ENCODE data around the gene MAMDC4. TPM values are rescaled to one million over a fixed set of nuclear protein-coding genes. Genes with fewer than 3 reads are reported as not detected.

MAMDC4 gene
- total RNA-seq, 1 donor from 2014 or later: 0.52 TPM

GRCh38 chr9:136888454-136888853, 36.3 kb downstream of the MAMDC4 start:
- no peaks in the 10 kb centered on the region for H3K27me3 ChIP-seq (ENCODE audit: control insufficient read depth in 3 of 3, insufficient read depth in 3 of 3, low read length in 3 of 3)
- no peaks in the 10 kb centered on the region for H3K9me3 ChIP-seq (ENCODE audit: control insufficient read depth in 3 of 3, low read length in 3 of 3)
- no peak overlapping the region for H3K9ac ChIP-seq (ENCODE audit: low read depth in 1 of 3, low read length in 3 of 3)
- peaks cover 3 to 8% (median 4%) of the 10 kb centered on the region in 3 donors for H3K36me3 ChIP-seq (ENCODE audit: control insufficient read depth in 3 of 3, insufficient read depth in 3 of 3, low read length in 3 of 3)
- no peak overlapping the region for H3K4me3 ChIP-seq (ENCODE audit: low read length in 3 of 3)
- H3K27ac ChIP-seq (ENCODE audit: low read depth, low read length): no peak overlapping the region
- H3K4me1 ChIP-seq (ENCODE audit: control insufficient read depth in 3 of 3, insufficient read depth in 3 of 3, low read length in 3 of 3): peaks cover 6 to 23% (median 9%) of the 10 kb centered on the region in 3 donors

GRCh38 chr9:136889858-136890257, 37.7 kb downstream of the MAMDC4 start:
- Histone ChIP-seq H3K36me3 (ENCODE audit: control insufficient read depth in 3 of 3, insufficient read depth in 3 of 3, low read length in 3 of 3) (peaks cover 3 to 9% (median 4%) of the 10 kb centered on the region in 3 donors), H3K4me1 (ENCODE audit: control insufficient read depth in 3 of 3, insufficient read depth in 3 of 3, low read length in 3 of 3) (peaks cover 6 to 23% (median 9%) of the 10 kb centered on the region in 3 donors)

GRCh38 chr9:136890661-136891060, 38.5 kb downstream of the MAMDC4 start:
- H3K9me3 ChIP-seq (ENCODE audit: control insufficient read depth in 3 of 3, low read length in 3 of 3): no peaks in the 10 kb centered on the region
- no peak overlapping the region for H3K4me3 ChIP-seq (ENCODE audit: low read length in 3 of 3)
- H3K36me3 ChIP-seq (ENCODE audit: control insufficient read depth in 3 of 3, insufficient read depth in 3 of 3, low read length in 3 of 3): peaks cover 3 to 13% (median 4%) of the 10 kb centered on the region in 3 donors
- no peaks in the 10 kb centered on the region for H3K27me3 ChIP-seq (ENCODE audit: control insufficient read depth in 3 of 3, insufficient read depth in 3 of 3, low read length in 3 of 3)
- H3K27ac ChIP-seq (ENCODE audit: low read depth, low read length): no peak overlapping the region
- H3K9ac ChIP-seq (ENCODE audit: low read depth in 1 of 3, low read length in 3 of 3): no peak overlapping the region
- peaks cover 6 to 21% (median 9%) of the 10 kb centered on the region in 3 donors for H3K4me1 ChIP-seq (ENCODE audit: control insufficient read depth in 3 of 3, insufficient read depth in 3 of 3, low read length in 3 of 3)

More at GRCh38 chr9:136889858-136890257, 37.7 kb downstream of the MAMDC4 start:
- no peaks in the 10 kb centered on the region for H3K9me3 ChIP-seq (ENCODE audit: control insufficient read depth in 3 of 3, low read length in 3 of 3)
- H3K4me3 ChIP-seq (ENCODE audit: low read length in 3 of 3): no peak overlapping the region
- no peaks in the 10 kb centered on the region for H3K27me3 ChIP-seq (ENCODE audit: control insufficient read depth in 3 of 3, insufficient read depth in 3 of 3, low read length in 3 of 3)
- H3K9ac ChIP-seq (ENCODE audit: low read depth in 1 of 3, low read length in 3 of 3): no peak overlapping the region
- no peak overlapping the region for H3K27ac ChIP-seq (ENCODE audit: low read depth, low read length)

- no peak overlapping the region for H3K9ac ChIP-seq (ENCODE audit: low read depth in 1 of 3, low read length in 3 of 3)
- peaks cover 3 to 12% (median 6%) of the 10 kb centered on the region in 3 donors for H3K4me1 ChIP-seq (ENCODE audit: control insufficient read depth in 3 of 3, insufficient read depth in 3 of 3, low read length in 3 of 3)
- no peaks in the 10 kb centered on the region for H3K27me3 ChIP-seq (ENCODE audit: control insufficient read depth in 3 of 3, insufficient read depth in 3 of 3, low read length in 3 of 3)
- no peaks in the 10 kb centered on the region for H3K9me3 ChIP-seq (ENCODE audit: control insufficient read depth in 3 of 3, low read length in 3 of 3)
- no peak overlapping the region for H3K27ac ChIP-seq (ENCODE audit: low read depth, low read length)
- H3K4me3 ChIP-seq (ENCODE audit: low read length in 3 of 3): no peak overlapping the region
- peaks cover 16 to 26% (median 17%) of the 10 kb centered on the region in 3 donors for H3K36me3 ChIP-seq (ENCODE audit: control insufficient read depth in 3 of 3, insufficient read depth in 3 of 3, low read length in 3 of 3)
These were observed 43.9 kb downstream of the MAMDC4 start for GRCh38 chr9:136896027-136896426.

- no peak overlapping the region for H3K4me3 ChIP-seq (ENCODE audit: low read length in 3 of 3)
- H3K27ac ChIP-seq (ENCODE audit: low read depth, low read length): no peak overlapping the region
- peaks cover 20 to 34% (median 30%) of the 10 kb centered on the region in 3 donors for H3K4me1 ChIP-seq (ENCODE audit: control insufficient read depth in 3 of 3, insufficient read depth in 3 of 3, low read length in 3 of 3)
- no peaks in the 10 kb centered on the region for H3K9me3 ChIP-seq (ENCODE audit: control insufficient read depth in 3 of 3, low read length in 3 of 3)
- no peak overlapping the region for H3K9ac ChIP-seq (ENCODE audit: low read depth in 1 of 3, low read length in 3 of 3)
- peaks cover 17 to 23% (median 17%) of the 10 kb centered on the region in 3 donors for H3K36me3 ChIP-seq (ENCODE audit: control insufficient read depth in 3 of 3, insufficient read depth in 3 of 3, low read length in 3 of 3)
- H3K27me3 ChIP-seq (ENCODE audit: control insufficient read depth in 3 of 3, insufficient read depth in 3 of 3, low read length in 3 of 3): no peaks in the 10 kb centered on the region
These were observed 46.4 kb downstream of the MAMDC4 start for GRCh38 chr9:136898483-136899100.

- Histone ChIP-seq H3K4me3 (ENCODE audit: low read length in 3 of 3) (no peak overlapping the region), H3K9ac (ENCODE audit: low read depth in 1 of 3, low read length in 3 of 3) (no peak overlapping the region), H3K4me1 (ENCODE audit: control insufficient read depth in 3 of 3, insufficient read depth in 3 of 3, low read length in 3 of 3) (peaks cover 20 to 34% (median 30%) of the 10 kb centered on the region in 3 donors), H3K9me3 (ENCODE audit: control insufficient read depth in 3 of 3, low read length in 3 of 3) (no peaks in the 10 kb centered on the region), H3K36me3 (ENCODE audit: control insufficient read depth in 3 of 3, insufficient read depth in 3 of 3, low read length in 3 of 3) (peaks cover 17 to 23% (median 17%) of the 10 kb centered on the region in 3 donors), H3K27me3 (ENCODE audit: control insufficient read depth in 3 of 3, insufficient read depth in 3 of 3, low read length in 3 of 3) (no peaks in the 10 kb centered on the region), H3K27ac (ENCODE audit: low read depth, low read length) (no peak overlapping the region)
These were observed 47.0 kb downstream of the MAMDC4 start for GRCh38 chr9:136899196-136899595.

- Histone ChIP-seq H3K9ac (ENCODE audit: low read depth in 1 of 3, low read length in 3 of 3) (peak overlapping the region in 1 of 3 donors; percentile 81), H3K36me3 (ENCODE audit: control insufficient read depth in 3 of 3, insufficient read depth in 3 of 3, low read length in 3 of 3) (peaks cover 17 to 18% (median 17%) of the 10 kb centered on the region in 3 donors), H3K4me1 (ENCODE audit: control insufficient read depth in 3 of 3, insufficient read depth in 3 of 3, low read length in 3 of 3) (peaks cover 20 to 34% (median 30%) of the 10 kb centered on the region in 3 donors), H3K27ac (ENCODE audit: low read depth, low read length) (no peak overlapping the region), H3K4me3 (ENCODE audit: low read length in 3 of 3) (no peak overlapping the region), H3K9me3 (ENCODE audit: control insufficient read depth in 3 of 3, low read length in 3 of 3) (no peaks in the 10 kb centered on the region), H3K27me3 (ENCODE audit: control insufficient read depth in 3 of 3, insufficient read depth in 3 of 3, low read length in 3 of 3) (no peaks in the 10 kb centered on the region)
These were observed 48.4 kb downstream of the MAMDC4 start for GRCh38 chr9:136900556-136900955.

GRCh38 chr9:136900988-136901515, 48.9 kb downstream of the MAMDC4 start:
- peak overlapping the region; percentile 81 for H3K27ac ChIP-seq (ENCODE audit: low read depth, low read length)
- peaks cover 20 to 34% (median 30%) of the 10 kb centered on the region in 3 donors for H3K4me1 ChIP-seq (ENCODE audit: control insufficient read depth in 3 of 3, insufficient read depth in 3 of 3, low read length in 3 of 3)
- peak overlapping the region in 2 of 3 donors; percentile 4 to 81 for H3K9ac ChIP-seq (ENCODE audit: low read depth in 1 of 3, low read length in 3 of 3)

GRCh38 chr9:136901516-136902258, 49.5 kb downstream of the MAMDC4 start:
- Histone ChIP-seq H3K36me3 (ENCODE audit: control insufficient read depth in 3 of 3, insufficient read depth in 3 of 3, low read length in 3 of 3) (peaks cover 17 to 20% (median 17%) of the 10 kb centered on the region in 3 donors), H3K27me3 (ENCODE audit: control insufficient read depth in 3 of 3, insufficient read depth in 3 of 3, low read length in 3 of 3) (no peaks in the 10 kb centered on the region), H3K4me1 (ENCODE audit: control insufficient read depth in 3 of 3, insufficient read depth in 3 of 3, low read length in 3 of 3) (peaks cover 20 to 34% (median 30%) of the 10 kb centered on the region in 3 donors), H3K9ac (ENCODE audit: low read depth in 1 of 3, low read length in 3 of 3) (peak overlapping the region; percentile 50 to 81 (median 51)), H3K9me3 (ENCODE audit: control insufficient read depth in 3 of 3, low read length in 3 of 3) (no peaks in the 10 kb centered on the region), H3K27ac (ENCODE audit: low read depth, low read length) (peak overlapping the region; percentile 81), H3K4me3 (ENCODE audit: low read length in 3 of 3) (peak overlapping the region; percentile 2 to 61 (median 38))

More at GRCh38 chr9:136900988-136901515, 48.9 kb downstream of the MAMDC4 start:
- Histone ChIP-seq H3K4me3 (ENCODE audit: low read length in 3 of 3) (no peak overlapping the region), H3K9me3 (ENCODE audit: control insufficient read depth in 3 of 3, low read length in 3 of 3) (no peaks in the 10 kb centered on the region), H3K36me3 (ENCODE audit: control insufficient read depth in 3 of 3, insufficient read depth in 3 of 3, low read length in 3 of 3) (peaks cover 17 to 18% (median 17%) of the 10 kb centered on the region in 3 donors), H3K27me3 (ENCODE audit: control insufficient read depth in 3 of 3, insufficient read depth in 3 of 3, low read length in 3 of 3) (no peaks in the 10 kb centered on the region)

Data from skeletal muscle tissue (tissue), 4 donors.